Cardiac muscle cell (in vitro differentiated cells and primary cell): ENCODE results near the gene RRAS2. TPM values are rescaled to one million over a fixed set of nuclear protein-coding genes. Genes with fewer than 3 reads are reported as not detected.

ENCODE experiments used
- DNase-seq, 2 donors: peaks; one replicate each; pipeline versions ENCODE4 v3.0.0 to v3.0.0-alpha.2; 2010 to 2017; ENCODE audit warnings: low read depth in 1 of 2, low spot score in 1 of 2
- H3K27ac ChIP-seq: fragments of 200-600 bp; sonication (generic); 2 replicates; pipeline ENCODE4 v1.5.1; 2016
- H3K27me3 ChIP-seq: fragments of 200-600 bp; sonication (generic); 2 replicates; pipeline ENCODE4 v1.6.0; 2016; ENCODE audit warnings: control low read depth
- H3K36me3 ChIP-seq: fragments of 200-600 bp; sonication (generic); 2 replicates; pipeline ENCODE4 v1.5.1; 2016; ENCODE audit warnings: control low read depth
- H3K4me1 ChIP-seq: fragments of 200-600 bp; sonication (generic); 2 replicates; pipeline ENCODE4 v1.8.1; 2017; ENCODE audit warnings: low read depth, mild to moderate bottlenecking, mixed run types
- H3K4me3 ChIP-seq: fragments of 200-600 bp; sonication (generic); 2 replicates; pipeline ENCODE4 v1.5.1; 2016; ENCODE audit warnings: mild to moderate bottlenecking
- H3K9me3 ChIP-seq: fragments of 200-600 bp; sonication (generic); 2 replicates; pipeline ENCODE4 v1.5.1; 2017; ENCODE audit warnings: low read depth, mild to moderate bottlenecking, control low read depth
- polyA plus RNA-seq: library from polyadenylated mRNA; unstranded; fragments of >200 nt; fragmentation: Nextera tagmentation; extraction: Ambion mirVana; gene quantifications from 2 replicates; pipeline ENCODE4 v1.2.1, GENCODE V29; 2016
- total RNA-seq: library from RNA; depleted of rRNA; stranded (reverse); fragments of >200 nt; gene quantifications from 2 replicates; pipeline ENCODE4 v1.2.3, GENCODE V29; 2016
- TF ChIP-seq, protein P1 (sequence below): IDR thresholded peaks from 2 replicates; pipeline ENCODE4 v1.5.1; 2012; ENCODE audit warnings: low read depth, mild to moderate bottlenecking, low read length

The RRAS2 gene
- total and polyA plus RNA-seq, 2 experiments from 2014 or later: 72.3 to 74.4 TPM

DNA sequence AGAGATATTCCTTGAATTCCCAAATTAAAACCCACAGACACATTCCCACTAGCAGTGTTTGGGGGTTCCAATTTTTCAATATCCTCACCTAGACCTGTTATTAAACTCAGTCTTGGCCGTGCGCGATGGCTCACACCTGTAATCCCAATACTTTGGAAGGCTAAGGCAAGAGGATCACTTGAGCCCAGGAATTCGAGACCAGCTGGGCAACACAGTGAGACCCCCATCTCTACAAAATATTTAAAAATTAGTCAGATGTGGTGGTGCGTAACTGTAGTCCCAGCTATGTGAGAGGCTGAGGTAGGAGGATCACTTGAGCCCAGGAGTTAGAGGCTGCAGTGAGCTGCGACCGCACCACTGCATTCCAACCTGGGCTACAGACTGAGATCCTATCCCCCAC lies 53.3 kb downstream of the RRAS2 start:
- Histone ChIP-seq H3K4me1 (peaks cover 32% of the 10 kb centered on the region), H3K4me3 (no peak overlapping the region), H3K27ac (no peak overlapping the region), H3K9me3 (no peaks in the 10 kb centered on the region), H3K27me3 (no peaks in the 10 kb centered on the region), H3K36me3 (no peaks in the 10 kb centered on the region)
- DNase-seq: no peak
- TF ChIP-seq, protein P1, sequence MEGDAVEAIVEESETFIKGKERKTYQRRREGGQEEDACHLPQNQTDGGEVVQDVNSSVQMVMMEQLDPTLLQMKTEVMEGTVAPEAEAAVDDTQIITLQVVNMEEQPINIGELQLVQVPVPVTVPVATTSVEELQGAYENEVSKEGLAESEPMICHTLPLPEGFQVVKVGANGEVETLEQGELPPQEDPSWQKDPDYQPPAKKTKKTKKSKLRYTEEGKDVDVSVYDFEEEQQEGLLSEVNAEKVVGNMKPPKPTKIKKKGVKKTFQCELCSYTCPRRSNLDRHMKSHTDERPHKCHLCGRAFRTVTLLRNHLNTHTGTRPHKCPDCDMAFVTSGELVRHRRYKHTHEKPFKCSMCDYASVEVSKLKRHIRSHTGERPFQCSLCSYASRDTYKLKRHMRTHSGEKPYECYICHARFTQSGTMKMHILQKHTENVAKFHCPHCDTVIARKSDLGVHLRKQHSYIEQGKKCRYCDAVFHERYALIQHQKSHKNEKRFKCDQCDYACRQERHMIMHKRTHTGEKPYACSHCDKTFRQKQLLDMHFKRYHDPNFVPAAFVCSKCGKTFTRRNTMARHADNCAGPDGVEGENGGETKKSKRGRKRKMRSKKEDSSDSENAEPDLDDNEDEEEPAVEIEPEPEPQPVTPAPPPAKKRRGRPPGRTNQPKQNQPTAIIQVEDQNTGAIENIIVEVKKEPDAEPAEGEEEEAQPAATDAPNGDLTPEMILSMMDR: no peak

DNA sequence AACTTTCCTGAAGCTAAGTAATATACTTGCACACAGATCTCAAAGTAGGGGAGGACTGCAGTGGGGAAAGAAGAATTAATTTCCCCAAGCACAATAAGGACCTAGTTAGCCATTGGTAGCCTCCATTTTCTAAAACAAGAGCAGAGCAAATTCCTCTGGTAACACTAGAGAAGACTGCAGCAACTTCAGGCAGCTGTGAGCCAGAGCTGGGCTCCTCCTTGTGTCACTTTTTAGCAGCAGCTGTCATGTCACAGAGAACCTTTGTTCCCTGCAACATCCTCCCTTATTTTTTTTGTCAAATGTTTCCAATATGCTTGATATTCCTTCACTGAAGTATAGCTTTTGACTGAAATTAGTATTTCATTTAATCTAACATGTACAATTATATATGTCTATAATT lies 54.4 kb downstream of the RRAS2 start:
- Histone ChIP-seq H3K27me3 (no peaks in the 10 kb centered on the region), H3K36me3 (no peaks in the 10 kb centered on the region), H3K27ac (no peak overlapping the region), H3K4me1 (peaks cover 22% of the 10 kb centered on the region), H3K4me3 (no peak overlapping the region), H3K9me3 (no peaks in the 10 kb centered on the region)
- peak in 1 of 2 donors; percentile 32 for DNase-seq
- TF ChIP-seq, protein P1: no peak

- TF ChIP-seq, protein P1: peak; percentile 84
- peak; percentile 66 to 87 for DNase-seq
- H3K27me3 ChIP-seq: no peaks in the 10 kb centered on the region
- H3K4me3 ChIP-seq: no peak overlapping the region
- H3K9me3 ChIP-seq: no peaks in the 10 kb centered on the region
- no peaks in the 10 kb centered on the region for H3K36me3 ChIP-seq
- no peak overlapping the region for H3K27ac ChIP-seq
- H3K4me1 ChIP-seq: peaks cover 11% of the 10 kb centered on the region
Observed at GRCh38 chr11:14300661-14301304, 58.2 kb downstream of the RRAS2 start.

DNA sequence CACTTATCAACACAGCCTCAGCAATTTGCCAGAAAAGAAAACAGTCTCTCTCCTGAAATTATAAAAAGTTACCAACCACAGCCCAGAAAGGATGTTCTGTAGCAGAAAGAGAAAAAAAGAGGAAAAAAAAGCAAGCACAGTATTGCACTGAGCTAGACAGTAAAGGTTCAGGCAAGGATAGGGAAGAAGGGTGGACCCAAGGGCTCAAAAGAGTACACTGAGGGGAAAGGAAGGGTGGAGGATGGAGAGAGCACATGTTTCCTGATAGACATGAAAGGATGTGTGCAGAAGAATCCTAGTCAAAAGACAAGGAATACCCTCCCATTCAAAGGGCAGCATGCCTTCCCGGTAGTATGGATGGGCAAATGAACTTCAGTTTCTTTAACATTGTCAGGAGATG lies 59.1 kb downstream of the RRAS2 start:
- H3K36me3 ChIP-seq: no peaks in the 10 kb centered on the region
- no peak overlapping the region for H3K27ac ChIP-seq
- H3K27me3 ChIP-seq: no peaks in the 10 kb centered on the region
- no peak overlapping the region for H3K4me3 ChIP-seq
- no peak for DNase-seq
- H3K9me3 ChIP-seq: no peaks in the 10 kb centered on the region
- TF ChIP-seq, protein P1: no peak
- peaks cover 11% of the 10 kb centered on the region for H3K4me1 ChIP-seq

DNA sequence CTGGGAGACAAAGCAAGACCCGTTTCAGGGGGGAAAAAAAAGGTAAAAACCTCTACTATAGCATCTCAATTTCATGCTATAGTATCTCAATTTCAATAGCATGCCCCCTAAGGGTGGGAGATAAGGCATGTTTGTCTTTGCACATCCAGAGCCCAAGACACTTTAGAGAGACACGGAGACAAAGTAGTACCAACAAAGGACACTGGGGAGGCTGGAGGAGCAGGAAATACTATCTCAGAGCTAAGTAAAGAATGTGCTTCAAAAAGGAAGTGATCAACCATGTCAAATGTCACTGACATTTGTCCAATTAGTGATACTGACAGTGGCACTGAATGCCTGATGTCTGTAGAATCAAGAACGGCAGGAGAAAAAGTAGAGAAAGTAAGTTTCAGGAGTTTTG lies 68.6 kb downstream of the RRAS2 start:
- no peaks in the 10 kb centered on the region for H3K4me1 ChIP-seq
- TF ChIP-seq, protein P1: no peak
- no peaks in the 10 kb centered on the region for H3K27me3 ChIP-seq
- DNase-seq: no peak
- no peaks in the 10 kb centered on the region for H3K9me3 ChIP-seq
- no peak overlapping the region for H3K4me3 ChIP-seq
- no peak overlapping the region for H3K27ac ChIP-seq
- H3K36me3 ChIP-seq: peaks cover 11% of the 10 kb centered on the region
